Iris pigment epithelial cell (primary cell): ENCODE results near the gene RGS6.
"Not testable (repeated sequence)": the region's sequence is repeated elsewhere in the genome, so short reads cannot be mapped to it uniquely, and the experiment has no call there.

ENCODE experiments used
- DNase-seq: peaks from one replicate; pipeline ENCODE4 v3.0.0-alpha.2; 2011; ENCODE audit warnings: low read depth

RGS6 gene

DNA sequence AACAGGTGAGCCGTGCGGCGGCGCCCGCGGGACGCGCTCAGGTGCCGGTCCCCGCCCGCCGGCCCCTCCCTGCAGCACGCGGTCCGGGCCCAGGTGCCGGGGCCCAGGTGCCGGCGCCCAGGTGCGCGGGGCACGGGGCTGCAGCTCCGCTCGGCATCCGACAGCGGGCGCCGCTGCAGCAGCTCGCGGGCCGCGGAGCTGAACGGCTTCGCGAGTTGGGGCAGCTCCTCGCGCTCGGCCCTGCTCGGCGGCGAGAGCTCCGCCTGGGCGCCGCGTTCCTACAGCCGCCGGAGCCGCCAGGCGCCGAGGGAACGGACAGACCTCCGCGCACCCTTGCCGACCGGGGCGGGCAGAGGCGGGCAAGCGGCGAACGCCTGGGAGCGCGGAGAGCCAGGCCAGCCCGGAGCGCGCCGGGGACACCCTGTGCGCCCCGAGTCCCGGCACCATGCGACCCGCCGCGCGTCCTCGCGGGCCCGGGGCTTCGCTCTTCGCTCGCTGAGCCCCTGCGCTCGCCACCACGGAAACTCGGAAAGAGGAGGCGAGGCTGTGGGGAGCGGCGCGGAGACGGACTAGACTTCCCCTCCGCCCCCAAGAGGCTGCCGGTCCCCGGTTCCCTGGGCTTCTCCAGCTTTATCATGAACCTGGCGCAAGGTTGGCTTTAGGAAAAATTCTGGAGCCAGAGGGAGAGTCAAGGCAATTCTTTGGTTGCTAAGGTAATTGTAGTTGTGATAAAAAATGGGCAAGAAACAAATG, at the start of gene RGS6:
Gene RGS6 (plus strand): TSS at position 201 of the 753 bp plus-strand sequence.
- peak; percentile 27 for DNase-seq

DNA sequence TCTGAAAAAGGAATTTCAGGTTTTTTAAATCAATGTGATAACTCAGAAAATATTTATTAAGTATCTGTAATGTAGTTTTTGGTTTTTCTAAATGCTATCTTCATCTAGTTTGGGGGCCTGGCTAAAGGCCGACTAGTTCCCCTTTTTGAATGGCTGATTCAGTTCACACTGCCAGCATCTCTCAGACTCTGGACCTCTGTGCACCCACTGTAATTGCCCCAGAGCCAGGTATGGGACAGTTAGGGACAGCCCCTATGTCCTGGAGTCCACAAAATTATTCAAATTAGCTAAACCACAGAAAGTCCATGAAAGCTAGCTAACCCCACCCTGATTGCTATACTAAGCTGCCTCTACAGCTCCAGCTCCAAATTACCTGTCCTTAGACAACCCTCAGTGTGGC, 49.1 kb upstream of the RGS6 start:
- no peak for DNase-seq

DNA sequence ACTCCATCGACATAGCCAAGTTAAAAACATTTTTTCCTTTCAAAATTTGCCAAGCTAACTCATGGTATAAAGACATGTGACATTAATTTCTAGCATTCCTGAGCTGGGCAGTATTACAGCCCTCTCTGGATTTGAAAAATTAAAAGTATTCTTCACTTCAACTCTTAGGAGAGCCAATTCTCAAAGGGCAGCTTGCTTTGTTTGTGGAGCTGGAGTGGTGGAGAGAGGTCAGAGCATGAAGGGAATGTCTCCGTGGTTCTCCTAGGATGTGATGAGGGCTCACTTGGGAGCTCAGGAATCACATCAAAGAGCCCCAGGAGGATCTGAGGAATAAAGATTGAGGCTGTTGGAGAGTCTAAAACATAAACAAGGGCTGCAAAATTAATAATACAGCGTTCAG, 46.9 kb upstream of the RGS6 start:
- no peak for DNase-seq

DNA sequence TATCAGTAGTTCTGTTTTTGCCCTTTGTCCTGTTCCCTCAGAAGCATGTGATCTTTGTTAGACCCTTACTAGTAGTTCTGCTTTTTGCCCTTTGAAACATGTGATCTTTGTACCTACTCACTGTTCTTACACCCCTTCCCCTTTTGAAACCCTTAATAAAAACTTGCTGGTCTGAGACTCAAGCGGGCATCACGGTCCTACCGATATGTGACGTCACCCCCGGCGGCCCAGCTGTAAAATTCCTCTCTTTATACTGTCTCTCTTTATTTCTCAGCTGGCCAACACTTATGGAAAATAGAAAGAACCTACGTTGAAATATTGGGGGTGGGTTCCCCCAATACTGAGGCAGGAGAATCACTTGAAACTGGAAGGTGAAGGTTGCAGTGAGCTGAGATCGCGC, 44.4 kb upstream of the RGS6 start:
- DNase-seq = not testable (repeated sequence)

DNA sequence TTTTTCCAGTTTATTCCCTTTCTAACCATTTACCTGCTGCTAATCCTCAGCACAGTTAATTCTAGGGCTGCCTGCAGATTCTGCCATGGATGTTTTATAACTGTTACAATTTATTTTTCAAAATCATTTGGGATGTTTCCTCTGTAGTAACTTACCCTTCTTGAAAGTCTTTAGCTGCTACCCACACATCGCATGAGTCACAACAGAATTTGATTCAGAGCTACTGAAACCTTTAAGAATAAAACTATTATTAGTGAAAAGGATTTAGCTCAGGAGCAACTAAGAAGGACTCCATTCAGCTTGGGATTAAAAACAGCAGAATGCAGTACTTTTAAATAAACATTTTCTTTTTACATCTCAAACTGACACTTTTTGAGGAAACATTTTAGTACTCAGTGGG, 41.7 kb upstream of the RGS6 start:
- no peak for DNase-seq

DNA sequence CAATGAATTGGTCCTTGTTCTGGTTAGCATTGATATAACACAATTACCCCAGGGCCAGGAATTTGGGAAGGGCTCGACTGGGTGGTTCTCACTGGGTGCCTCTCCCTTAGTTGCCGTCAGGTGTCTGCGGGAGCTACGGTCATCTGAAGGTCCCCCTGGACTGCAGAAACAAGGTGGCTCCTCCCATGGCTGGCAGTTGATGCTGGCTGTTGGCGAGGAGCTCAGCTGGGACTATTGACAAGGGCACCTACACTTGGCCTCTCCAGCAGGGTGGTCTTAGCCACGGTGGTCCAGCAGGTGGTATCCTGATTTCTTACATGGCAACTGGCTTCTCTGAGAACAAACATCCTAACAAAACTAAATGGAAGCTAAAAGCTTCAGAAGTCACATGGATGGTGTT, 41.0 kb upstream of the RGS6 start:
- no peak for DNase-seq

DNA sequence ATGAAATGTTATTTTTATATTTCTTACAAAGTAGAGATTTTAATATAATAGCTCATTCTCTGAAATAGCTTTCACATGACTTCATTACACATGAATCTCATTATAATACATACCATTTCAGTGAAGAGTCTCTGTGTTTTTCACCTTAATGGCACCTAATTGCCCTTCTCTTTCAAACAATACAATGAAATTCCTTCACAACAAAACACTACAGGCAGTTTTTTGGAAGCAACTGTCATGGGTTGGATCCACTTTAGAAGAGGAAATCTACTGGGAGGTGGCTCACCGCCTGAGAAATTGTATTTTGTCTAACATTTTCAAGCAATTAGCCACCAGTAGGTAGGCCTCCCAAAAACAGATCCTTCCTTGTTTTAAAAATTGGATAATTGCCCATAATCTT, 40.3 kb upstream of the RGS6 start:
- DNase-seq = no peak

DNA sequence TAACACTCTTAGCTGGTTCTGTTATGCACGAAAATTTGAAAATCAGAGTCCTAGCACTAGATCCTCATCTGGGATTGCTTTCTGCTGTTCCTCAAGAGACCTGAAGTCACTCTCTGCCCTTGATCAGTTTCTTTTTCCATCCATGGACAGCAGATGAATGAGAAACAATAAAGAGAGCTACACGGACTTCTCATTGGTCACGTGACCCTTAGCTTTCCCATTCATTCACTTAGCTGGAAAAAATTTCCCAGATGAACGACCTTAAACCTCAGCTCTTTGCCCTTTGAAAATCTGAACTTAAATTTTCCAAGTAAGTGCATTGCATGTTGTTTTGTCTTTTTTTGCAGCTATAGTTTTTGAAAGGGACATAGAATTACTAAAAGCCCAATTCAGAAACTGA, 27.2 kb upstream of the RGS6 start:
- DNase-seq = no peak

DNA sequence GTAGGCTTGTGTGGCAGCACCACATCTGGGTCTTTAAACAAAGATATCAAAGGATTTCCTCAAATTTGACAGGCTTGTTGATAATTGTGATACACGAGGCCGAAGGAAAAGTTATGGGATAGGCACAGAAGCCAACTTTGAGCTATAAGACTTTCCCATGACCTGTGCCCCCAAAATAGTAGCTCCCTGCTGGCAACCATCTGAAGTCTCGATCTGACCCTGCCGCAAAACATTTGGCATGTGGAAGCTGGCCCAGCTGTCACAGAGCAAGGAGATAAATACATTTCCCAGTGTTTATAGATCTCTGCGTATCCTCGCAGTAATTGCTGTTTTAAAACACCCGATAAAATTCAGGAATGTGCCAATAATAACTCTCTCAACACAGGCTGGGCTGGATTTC, 26.4 kb upstream of the RGS6 start:
- no peak for DNase-seq

DNA sequence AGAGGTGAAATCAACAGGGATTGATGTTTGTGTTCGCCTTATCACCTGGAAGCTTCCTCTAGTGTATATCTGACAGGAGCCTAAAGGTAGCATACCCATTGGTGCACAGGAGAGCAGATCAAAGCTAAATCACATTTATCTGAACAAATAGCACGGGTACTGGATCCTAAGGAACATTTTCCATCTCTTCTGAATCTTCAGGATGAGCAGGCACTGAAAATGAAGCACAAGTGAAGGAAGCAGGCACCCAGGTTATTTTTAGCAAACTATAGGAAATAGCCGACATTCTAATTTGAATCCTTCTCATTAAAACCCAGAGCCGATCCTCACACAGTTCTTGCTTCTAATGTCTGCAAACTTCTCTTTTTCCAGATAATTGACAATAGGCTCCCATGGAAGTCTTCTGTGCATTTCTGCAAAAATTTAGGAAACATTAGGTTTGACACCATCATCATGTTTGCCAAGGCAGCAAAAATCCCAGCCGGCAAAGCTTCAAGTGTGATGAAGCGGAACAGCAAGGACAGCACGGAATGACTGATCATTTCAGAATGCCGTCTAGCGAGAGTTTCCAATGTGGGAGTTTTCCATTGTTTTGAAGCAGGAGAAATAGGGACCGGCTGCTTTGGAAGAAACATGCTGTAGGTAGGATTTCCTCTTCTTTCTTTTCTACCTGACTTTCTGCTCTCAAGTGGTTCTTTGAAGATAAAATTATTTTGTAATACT, 24.3 kb upstream of the RGS6 start:
- DNase-seq = no peak

DNA sequence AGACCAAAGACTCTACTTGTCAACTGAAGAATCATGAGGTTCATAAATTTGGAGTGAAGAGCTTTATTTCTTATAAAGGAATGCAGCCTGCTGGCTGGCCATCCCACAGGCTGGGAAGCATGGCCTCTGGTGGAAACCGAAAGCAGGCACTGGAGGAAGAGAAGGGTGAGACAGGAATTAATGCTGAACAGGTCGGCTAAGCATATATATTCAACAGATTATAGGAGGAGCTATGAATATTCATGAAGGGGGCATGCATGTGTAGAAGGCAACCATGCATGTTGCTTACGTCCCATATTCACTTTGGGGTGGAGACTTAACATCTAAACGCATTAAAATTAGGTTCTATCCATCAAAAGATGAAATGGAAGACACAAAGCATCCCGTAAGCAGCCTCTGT, 20.6 kb upstream of the RGS6 start:
- DNase-seq = no peak

DNA sequence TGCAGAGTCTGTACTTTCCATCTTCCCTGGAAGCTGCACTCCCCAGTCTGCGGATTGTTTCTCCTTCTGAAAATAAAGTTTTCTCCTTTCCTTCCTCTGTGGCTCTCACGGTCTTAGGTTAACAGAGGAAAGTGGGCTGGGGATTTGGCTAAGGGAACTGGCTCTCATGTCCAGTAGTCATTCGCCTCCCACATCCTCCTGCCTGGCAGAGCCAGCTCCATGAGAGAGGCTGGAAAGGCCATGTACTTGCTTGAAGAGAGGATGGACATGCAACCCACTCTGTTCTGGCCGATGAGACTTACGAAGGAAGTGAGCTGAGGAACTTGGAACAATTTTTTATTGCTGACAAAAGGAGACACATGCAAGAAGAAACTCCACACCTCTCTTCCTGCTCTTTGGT, 18.9 kb upstream of the RGS6 start:
- DNase-seq = no peak

DNA sequence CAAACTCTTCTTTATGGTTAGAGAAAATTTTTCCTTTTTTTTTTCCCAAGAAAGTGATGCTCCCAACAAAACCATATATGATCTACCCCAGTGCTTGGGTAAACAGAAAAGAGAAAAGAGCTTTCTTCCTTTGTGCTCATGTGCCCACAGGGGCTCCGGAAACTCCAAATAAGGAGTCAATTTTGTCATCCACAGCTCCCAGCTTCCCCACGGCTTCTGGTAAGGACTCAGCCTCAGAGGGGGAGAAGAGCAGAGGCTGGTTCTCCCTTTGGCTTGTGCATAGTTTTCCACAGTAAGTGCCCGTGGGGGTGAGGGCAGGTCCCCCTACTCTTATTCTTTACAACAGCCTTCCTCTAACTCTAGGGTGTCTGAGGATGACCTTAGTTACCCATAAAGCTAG, 13.3 kb upstream of the RGS6 start:
- DNase-seq = peak; percentile 1

DNA sequence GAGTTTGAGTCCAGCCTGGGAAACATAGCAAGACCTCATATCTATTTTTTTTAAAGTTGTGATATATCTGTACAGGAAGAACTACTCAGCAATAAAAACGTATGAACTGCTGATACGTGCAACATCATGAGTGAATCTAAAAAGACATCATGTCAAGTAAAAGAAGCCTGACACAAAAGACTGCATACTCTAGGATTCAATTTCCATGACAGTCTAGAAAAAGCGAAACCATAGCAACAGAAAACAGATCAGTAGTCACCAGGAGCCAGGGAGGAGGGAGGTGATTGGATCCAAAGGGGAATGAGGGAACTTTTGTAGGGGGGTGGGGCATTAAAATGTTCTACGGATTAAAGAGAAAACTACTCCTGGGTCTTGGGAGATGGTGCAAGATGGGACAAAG, 8.7 kb upstream of the RGS6 start:
- no peak for DNase-seq

DNA sequence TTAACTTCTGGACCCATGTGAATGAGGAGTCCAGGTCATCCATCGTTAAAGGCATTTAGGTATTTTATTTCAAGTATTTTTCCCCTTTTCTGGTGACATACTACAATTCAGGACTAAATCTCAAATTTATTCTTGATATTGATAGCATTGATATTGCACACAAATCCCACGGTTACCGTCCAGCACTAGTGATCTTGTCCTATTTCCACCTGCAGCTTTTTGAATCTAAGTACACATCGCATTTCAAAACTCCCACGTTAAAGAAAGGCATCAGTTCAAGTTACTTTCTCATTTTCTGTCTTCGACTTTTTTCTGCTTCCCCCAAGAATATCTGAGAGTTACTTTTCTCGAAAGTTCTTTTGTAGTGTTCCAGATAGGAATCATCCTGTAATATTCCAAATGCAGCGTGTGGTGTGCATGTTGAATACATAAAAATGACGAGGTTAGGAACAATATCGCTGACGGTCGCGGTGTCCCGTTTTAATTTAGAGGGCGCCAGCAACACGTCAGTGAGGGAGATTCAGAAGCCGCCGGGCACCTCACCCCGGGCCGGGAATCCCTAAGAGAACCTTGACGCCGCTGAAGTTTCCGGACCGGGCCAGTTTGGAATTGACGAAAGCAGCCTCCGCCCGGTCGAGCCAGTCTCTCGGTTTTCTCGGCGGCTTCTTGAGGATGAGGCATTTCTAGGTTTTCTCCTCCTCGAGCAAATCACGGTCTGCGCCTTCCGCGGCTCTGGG, 569 bp upstream of the RGS6 start:
- no peak for DNase-seq

DNA sequence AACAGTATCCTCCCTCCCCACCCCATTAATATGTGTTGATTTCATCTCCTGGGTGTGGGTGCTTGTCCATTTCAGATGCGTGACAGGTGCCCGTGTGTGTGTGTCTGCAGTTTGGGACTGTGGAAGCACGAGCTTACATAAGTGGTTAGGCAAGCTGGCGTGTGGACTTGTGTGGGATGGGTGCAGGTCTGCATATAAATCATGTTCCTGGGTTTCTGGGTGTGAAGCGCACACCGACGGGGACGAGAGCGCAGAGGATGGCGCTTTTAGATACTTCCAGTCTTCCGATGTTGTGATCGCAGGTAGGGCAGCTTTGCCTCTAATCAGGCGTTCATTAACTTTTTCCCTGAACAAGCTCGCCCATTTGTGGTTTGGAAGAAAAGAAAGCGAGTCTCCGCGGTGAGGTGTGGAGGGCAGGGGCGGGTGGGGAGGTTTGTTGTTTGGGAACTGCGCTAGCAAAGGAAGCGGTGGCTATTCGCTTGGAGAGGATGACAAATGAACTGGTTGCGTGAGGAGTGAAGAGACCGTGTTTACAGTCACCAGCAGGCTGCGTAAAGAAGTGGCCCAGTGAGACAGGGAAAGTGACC, 865 bp downstream of the RGS6 start:
- peak; percentile 6 for DNase-seq

DNA sequence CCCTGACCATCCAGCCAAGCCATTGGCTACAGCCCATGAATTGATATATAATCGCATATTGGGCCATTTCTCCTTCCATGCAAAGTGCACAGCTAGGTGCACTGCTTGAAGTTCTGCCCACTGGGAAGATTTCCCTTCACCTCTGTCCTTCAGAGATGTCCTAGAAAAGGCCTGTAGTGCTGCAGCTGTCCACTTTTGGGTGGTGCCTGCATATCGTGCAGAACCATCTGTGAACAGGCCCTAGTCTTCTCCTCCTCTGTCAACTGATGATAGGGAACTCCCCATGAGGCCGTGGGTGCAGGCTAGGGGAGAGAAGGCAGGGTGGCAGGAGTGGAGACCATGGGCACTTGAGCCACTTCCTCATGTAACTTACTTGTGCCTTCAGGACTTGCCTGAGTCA, 6.0 kb downstream of the RGS6 start:
- DNase-seq = not testable (repeated sequence)

DNA sequence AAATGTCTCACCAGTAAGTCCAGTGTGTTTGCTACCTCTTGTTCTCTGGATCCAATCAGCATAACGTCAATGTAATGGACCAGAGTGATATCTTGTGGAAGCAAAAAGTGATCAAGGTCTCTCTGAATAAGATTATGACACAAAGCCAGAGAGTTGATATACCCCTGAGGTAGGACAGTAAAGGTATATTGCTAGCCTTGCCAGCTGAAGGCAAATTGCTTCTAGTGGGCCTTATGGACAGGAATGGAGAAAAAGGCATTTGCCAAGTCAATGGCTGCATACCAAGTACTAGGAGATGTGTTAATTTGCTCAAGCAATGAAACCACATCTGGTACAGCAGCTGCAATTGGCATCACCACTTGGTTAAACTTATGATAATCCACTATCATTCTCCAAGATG, 7.1 kb downstream of the RGS6 start:
- DNase-seq = not testable (repeated sequence)

DNA sequence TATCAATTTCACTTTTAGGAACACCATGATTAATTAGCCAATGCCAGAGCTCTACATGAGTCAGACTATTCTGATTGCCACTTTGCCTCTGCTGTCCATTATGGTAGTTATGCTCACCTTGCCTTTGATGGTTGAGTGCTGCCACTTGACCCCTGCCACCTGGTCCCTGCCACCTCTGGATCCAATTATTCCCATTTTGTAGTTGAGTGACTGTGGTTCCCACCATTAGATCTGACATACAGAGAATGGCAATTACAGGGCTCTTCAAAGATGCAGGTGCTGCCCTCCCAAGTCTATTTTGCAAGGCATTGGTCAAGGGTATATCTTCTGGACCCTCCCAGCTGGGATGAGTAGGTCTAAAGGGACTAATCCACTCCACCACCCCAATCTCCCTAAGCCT, 8.3 kb downstream of the RGS6 start:
- not testable (repeated sequence) for DNase-seq

DNA sequence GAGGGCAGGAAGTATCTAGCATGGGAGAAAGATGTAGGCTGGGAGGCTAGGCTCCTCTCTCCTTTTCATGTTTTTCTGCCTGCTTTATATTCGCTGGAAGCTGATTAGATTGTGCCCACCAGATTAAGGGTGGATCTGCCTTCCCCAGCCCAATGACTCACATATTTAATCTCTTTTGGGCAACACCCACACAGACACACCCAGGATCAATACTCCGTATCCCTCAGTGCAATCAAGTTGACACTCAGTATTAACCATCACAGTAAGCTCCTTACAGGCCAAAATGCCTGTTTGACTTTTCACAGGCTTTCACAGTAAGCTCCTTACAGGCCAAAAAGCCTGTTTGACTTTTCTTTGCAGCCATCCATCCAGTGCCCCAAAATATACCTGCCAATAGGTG, 9.4 kb downstream of the RGS6 start:
- not testable (repeated sequence) for DNase-seq

DNA sequence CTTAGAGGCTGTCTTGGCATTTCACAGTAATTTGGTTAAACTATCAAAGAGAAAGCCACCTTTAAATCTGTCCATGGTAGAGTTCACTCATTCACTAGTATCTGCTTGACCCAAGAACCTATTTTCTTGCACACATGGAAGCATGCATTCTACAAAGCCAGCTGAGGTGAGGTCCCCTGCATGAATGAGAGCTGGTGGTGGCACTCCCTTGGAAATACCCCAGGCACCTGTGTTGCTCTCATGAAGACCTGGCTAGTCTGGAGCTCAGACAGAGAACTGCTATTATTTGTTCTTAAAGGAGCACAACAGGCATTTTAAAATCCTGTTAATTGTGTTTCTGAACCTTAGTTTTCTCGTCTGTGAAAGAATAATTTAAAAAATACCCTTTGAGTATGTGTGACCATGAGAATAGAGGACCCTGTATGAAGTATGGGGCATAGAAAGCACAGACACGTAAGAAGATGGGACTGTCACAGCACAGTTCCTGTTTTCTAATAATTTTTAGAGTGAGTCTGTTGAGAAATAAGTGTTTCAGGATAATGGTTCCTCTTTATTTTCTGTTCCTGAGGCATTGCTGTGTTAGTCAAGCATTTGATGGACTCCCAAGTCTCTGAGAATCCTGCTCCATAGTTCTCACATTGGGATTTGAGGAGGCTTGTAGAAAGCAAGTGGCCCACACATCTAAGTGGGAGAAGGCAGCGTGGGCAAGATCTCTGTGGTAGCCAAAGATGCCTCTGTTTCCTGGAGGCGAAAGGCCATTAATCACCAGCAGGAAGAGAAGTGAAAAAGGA, 10.9 kb downstream of the RGS6 start:
- no peak for DNase-seq

DNA sequence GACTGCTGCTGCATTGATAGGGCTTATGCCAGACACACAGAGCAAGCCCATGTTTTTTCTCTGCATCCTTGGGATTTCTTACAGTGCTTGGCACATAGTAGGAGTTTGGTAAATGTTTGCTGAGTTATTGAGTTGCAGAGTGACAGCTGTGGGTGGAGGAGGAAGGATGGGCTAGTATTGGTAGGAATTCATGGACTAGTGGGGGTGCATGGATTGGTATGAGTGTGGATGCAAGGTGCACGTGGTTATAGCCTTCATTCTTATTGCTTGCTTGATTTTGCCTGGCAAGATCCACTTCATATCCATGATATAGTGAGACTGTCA, 11.4 kb downstream of the RGS6 start:
- no peak for DNase-seq
